Colonic mucosa (tissue), 4 donors: ENCODE data around the gene HSPA1B. TPM values are rescaled to one million over a fixed set of nuclear protein-coding genes. Genes with fewer than 3 reads are reported as not detected.

Experiments
- DNase-seq: peaks from one replicate; pipeline ENCODE4 v3.0.0-alpha.2; 2020
- H3K27ac ChIP-seq: fragments of 200-600 bp; one replicate; pipeline ENCODE4 v1.8.0; 2021
- H3K27me3 ChIP-seq: fragments of 200-600 bp; one replicate; pipeline ENCODE4 v1.8.0; 2021
- H3K36me3 ChIP-seq: fragments of 200-600 bp; one replicate; pipeline ENCODE4 v1.8.0; 2021
- H3K4me1 ChIP-seq: fragments of 200-600 bp; one replicate; pipeline ENCODE4 v1.8.0; 2021; ENCODE audit warnings: mild to moderate bottlenecking
- H3K4me3 ChIP-seq: fragments of 200-600 bp; one replicate; pipeline ENCODE4 v1.8.0; 2021
- H3K9ac ChIP-seq, 2 donors: one replicate each; pipeline ENCODE4 v1.7.0; 2013; ENCODE audit warnings: control low read depth in 2 of 2, low read depth in 2 of 2, low read length in 2 of 2
- H3K9me3 ChIP-seq: fragments of 200-600 bp; one replicate; pipeline ENCODE4 v1.8.0; 2021
- CTCF ChIP-seq: fragments of 200-600 bp; IDR thresholded peaks from one replicate; pipeline ENCODE4 v1.8.0; 2022; ENCODE audit warnings: antibody characterized with exemption, mild to moderate bottlenecking
- intact Hi-C: fragments of 100-400 bp; cut with DNase I; formaldehyde crosslinking; loops from one replicate; pipeline ENCODE4 v1.14.1; 2022
- total RNA-seq, 2 donors: library from RNA; stranded (reverse); fragmentation: NEBNext Ultra II Directional in 1 of 2; extraction: Animal tissue kit (Norgen Biotek cat#: 25700) in 1 of 2; gene quantifications; one replicate each; pipeline ENCODE4 v1.2.1, GENCODE V29; 2021
- donor health status: healthy.
- donor health status: DM: no; HTN: no; CAD: no.
- donor health status: DM: no; HTN: no; CAD: no.

The HSPA1B gene
- total RNA-seq, 2 donors from 2014 or later, result 278 to 543 TPM

GRCh38 chr6:31858707-31859106, 31.2 kb downstream of the HSPA1B start:
- no peaks in the 10 kb centered on the region for H3K27me3 ChIP-seq
- DNase-seq, result no peak
- no peak for TF ChIP-seq CTCF
- no peak overlapping the region for H3K4me3 ChIP-seq
- no peaks in the 10 kb centered on the region for H3K36me3 ChIP-seq
- H3K9me3 ChIP-seq, result no peaks in the 10 kb centered on the region
- H3K4me1 ChIP-seq, result peaks cover 4% of the 10 kb centered on the region
- intact Hi-C loops, result no loop called here
- no peak overlapping the region for H3K9ac ChIP-seq
- H3K27ac ChIP-seq, result no peak overlapping the region

- no peaks in the 10 kb centered on the region for H3K27me3 ChIP-seq
- H3K9ac ChIP-seq, result no peak overlapping the region
- TF ChIP-seq CTCF, result no peak
- peaks cover 4% of the 10 kb centered on the region for H3K36me3 ChIP-seq
- H3K27ac ChIP-seq, result no peak overlapping the region
- no peak for DNase-seq
- no peaks in the 10 kb centered on the region for H3K9me3 ChIP-seq
- no peak overlapping the region for H3K4me3 ChIP-seq
- H3K4me1 ChIP-seq, result peaks cover 4% of the 10 kb centered on the region
- intact Hi-C loops, result no loop called here
Measured at GRCh38 chr6:31859923-31860322, 32.4 kb downstream of the HSPA1B start.

GRCh38 chr6:31860349-31860748, 32.8 kb downstream of the HSPA1B start:
- H3K36me3 ChIP-seq, result peaks cover 4% of the 10 kb centered on the region
- H3K4me1 ChIP-seq, result peaks cover 4% of the 10 kb centered on the region
- H3K9me3 ChIP-seq, result no peaks in the 10 kb centered on the region
- H3K27me3 ChIP-seq, result no peaks in the 10 kb centered on the region
- intact Hi-C loops, result no loop called here
- no peak overlapping the region for H3K9ac ChIP-seq
- H3K4me3 ChIP-seq, result no peak overlapping the region
- H3K27ac ChIP-seq, result no peak overlapping the region
- no peak for TF ChIP-seq CTCF
- DNase-seq, result no peak

DNA sequence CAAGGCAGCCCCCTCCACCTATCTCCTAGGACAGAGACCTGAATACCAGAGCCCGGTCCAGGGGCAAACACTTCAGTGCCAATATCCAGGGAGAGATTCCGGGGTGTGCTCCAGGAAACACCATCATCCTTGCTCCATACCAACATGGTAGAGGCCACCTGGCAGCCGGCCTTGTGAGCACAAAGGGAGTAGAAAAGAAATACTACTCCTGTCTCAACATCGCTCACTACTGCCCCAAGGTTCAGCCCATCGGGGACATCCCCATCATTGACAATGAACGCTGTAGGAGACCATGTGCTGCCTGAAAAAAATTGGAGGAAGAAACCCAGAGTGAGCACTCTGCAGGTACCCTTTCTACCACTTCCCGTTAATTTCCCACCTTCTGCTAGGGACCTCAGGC, 33.6 kb downstream of the HSPA1B start:
- Histone ChIP-seq H3K27ac (no peak overlapping the region), H3K4me1 (peaks cover 4% of the 10 kb centered on the region), H3K9ac (no peak overlapping the region), H3K4me3 (no peak overlapping the region), H3K9me3 (no peaks in the 10 kb centered on the region), H3K36me3 (peaks cover 4% of the 10 kb centered on the region), H3K27me3 (no peaks in the 10 kb centered on the region)
- intact Hi-C loops, result no loop called here
- no peak for DNase-seq
- no peak for TF ChIP-seq CTCF

DNA sequence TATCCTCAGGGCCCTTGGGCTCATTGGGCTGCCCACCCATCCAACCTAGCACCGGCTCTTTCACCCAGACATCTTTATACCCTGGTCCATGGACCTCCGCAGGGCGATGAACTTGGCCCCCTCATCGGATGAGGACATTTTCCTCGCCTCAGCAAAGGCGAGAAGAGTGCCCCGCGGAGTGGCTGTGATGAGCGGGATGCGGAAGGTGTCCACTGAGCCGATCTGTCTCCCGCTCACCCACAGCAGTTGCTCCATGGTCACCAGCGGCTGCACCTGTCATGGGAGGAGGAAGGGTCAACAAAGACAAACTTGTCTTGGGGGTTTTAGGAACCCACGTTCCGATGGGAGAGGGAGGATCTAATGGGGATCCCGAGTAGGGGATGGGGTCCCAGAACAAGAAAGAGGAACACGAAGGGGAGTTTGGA, 34.4 kb downstream of the HSPA1B start:
- Histone ChIP-seq H3K27me3 (no peaks in the 10 kb centered on the region), H3K9me3 (no peaks in the 10 kb centered on the region), H3K4me1 (peaks cover 4% of the 10 kb centered on the region), H3K9ac (peak overlapping the region; percentile 91 to 95), H3K4me3 (peak overlapping the region; percentile 67), H3K27ac (peak overlapping the region; percentile 85), H3K36me3 (peaks cover 4% of the 10 kb centered on the region)
- intact Hi-C loops, result no loop called here
- TF ChIP-seq CTCF, result no peak
- no peak for DNase-seq
